Eye (tissue), 1 donor: Measurements from ENCODE around the gene ELK3.
A peak's percentile ranks its signal among the peaks of the same experiment; 100 is the strongest.

Source experiments
- DNase-seq: peaks from one replicate; pipeline ENCODE4 v3.0.0-alpha.2; 2015

The ELK3 gene

DNA sequence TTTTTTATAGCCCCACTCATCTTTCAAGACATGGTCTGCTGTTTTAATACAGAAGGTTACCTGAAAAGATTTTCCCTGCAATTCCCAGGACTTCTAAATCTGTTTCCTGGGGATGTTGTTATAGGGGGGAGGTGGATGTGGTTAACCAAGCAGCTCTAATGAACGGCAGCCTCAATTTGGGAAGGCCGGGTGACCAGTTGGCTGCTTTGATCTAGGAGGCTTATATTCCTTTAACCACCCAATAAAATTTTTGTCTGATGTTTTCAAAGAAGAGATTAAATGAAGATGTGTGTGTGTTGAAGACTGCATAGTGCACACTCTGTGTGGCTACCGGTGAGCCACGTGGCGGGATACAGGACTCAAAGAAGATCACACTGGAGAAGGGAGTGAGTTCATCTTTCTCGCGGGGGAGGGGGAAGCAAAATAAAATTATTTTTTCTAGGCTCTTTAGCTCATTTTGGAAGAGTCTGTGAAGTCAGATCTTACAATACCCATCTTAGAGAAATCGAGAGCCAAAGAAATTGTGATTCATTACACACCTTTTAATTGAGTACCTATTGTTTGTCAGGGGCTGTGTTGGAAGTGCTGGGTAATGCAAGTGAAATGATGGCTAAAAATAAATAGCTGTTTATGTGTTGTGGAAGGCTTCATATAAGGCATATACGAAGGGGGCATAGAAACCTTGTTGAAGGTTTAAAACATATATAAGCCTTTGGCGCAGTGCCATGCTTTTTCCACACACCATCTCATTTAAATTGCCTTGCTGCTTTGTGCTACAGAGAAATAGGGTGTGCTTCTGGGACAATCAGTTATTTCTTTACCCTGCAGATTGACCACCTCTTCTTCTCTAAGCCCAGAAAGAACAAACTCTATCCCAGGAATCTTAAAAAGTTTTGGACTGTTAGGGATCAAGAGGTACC lies 18.5 kb downstream of the ELK3 start:
- DNase-seq = no peak

DNA sequence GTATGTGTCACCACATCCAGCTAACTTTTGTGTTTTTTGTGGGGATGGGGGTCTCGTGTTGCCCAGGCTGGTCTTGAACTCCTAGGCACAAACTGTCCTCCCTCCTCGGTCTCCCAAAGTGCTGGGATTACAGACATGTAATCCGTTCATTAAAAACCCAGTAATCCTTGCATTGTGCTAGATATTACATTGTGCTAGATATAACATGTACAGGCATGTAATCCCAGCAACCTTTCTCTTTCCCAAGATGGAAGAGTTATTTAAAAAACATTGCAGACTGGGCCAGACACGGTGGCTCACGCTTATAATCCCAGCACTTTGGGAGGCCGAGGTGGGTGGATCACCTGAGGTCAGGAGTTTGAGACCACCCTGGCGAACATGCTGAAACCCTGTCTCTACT lies 19.7 kb downstream of the ELK3 start:
- DNase-seq = no peak

DNA sequence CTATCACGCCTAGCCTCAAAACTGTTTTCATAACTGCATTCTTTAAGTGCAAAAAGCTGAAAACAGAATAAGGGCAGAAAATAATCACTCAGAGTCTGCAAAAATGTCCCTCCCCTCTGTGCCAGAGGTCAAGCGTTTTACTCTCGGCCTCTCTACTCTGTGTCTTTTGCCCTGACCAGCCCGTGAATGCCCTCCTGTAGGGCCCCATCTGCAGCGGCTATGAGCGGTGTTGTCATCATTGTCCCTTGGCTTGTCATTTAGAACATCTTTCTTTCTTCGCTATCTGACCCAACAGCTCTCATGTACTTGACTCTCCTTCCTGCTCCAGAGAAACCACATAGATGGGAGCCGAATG lies 21.7 kb downstream of the ELK3 start:
- DNase-seq = no peak

DNA sequence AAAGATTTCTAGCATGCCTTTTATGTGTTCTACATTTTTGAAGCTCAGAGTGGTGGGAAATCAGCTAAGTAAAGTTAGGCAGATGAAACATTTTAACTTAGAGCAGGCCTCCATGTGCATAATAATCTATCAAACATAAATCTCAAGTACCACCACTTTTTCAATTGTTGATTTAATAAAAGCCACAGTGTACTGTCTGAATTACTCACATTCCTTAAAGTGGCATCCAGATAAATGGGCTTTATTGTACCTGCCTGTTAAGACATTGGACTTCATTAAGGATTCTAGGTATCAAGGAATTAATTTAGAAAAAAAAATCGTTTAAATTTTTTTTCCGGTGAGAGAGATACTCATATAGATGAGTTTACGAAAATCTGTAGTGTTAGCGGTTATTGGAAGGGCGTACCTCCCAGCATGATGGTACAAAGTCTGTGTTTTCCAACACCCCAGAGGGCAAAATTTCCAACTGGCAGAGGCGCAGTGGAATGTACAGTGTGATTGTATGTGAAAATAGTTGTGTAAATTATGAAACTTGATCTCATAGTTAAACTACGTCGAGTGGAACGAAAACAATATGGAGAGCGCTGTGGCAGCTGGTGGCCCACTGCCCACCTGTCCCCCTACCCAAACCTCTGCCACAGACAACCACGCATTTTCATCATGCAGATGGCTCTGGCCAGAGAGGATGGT lies 25.0 kb downstream of the ELK3 start:
- DNase-seq = no peak

DNA sequence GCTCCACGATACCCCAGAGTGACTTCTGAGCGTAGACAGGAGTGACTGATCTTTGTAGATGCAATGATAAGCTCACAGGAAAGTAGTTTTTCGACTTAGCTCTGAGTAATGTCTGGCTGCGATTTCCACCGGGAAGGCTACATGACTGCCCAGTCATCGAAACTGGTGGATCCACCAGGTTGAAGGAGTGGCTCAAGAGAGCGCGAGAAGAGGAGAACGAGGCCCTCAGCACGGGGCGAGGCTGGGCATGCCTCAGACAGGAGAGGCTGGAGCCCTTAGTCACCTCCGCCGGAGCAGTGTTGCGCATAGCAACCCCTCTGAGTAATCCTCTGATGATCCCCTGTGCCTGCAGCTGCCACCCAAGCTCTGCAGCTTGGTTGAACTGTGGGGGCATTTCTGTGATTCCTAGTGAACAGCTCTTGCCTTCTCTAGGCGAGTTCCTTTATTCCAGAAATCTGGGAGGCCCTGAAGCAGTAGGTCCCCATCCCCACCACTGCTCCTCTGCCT lies 25.6 kb downstream of the ELK3 start:
- no peak for DNase-seq

DNA sequence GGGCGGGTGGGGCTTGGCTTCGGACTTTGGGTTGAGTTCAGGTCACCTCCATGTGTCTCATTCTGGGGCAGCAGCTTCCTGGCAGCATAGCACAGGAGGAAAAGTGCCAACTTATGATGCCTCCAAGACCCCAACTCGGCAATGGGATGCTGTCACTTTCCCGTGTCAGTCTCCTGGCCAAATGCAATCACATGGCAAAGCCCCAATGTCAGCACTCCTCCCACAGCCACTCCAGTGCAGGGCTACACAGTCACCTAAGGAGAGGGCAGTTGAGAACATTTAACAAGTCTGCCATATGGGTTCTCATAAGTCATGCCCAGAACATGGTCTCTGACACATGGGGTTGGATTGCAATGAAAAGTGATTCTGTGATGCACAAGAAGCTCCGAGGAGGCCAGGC lies 26.7 kb downstream of the ELK3 start:
- no peak for DNase-seq

DNA sequence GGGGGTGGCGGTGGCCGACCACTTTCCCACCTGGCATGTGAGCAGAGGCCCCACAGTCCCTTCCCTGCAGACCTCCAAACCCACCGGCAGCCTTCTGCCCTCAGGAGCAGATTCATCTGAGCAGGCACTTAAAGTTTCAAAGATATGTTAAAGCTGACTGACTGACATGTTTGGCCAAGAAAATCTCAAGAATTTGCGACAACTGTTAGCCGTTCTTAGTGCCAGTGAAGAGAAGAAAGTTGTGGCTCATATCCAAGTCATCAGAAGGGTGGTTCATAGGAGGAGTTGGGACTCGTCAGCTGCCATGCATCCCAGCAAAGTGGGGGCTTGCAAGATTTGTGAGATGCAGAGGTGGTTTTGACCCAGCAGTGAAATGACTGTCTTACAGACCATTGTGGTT lies 27.2 kb downstream of the ELK3 start:
- DNase-seq = no peak

DNA sequence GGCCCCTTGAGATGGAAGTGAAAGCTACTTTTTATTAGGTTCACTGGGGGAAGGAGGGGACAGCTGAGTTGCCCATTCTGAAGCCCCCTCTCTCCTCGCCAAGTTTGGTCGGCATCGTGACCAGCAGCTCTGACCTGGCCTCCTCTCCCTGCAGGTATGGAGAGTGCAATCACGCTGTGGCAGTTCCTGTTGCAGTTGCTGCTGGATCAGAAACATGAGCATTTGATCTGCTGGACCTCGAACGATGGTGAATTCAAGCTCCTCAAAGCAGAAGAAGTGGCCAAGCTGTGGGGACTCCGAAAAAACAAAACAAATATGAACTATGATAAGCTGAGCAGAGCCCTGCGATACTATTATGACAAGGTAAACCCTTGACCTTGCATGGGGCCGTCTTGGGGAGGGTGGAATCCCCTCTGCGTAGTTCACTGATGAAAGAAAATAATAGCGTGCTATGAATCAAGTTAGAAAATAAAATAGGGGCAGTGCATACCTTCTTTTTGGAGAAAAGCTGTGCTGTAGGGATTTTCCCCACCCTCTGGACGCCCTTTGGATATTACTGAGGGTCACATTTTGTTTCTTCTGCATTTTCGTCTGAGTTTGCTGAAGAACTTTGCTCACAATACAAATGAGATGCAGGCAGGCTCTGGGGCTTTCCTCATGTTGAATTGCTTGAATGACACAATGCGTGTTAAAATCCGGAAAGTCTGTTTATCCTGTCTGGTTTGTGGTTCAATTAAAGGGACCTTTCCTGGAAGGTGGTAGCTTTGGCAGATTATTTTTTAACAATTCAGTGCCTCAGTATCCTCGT lies 29.4 kb downstream of the ELK3 start:
- no peak for DNase-seq

DNA sequence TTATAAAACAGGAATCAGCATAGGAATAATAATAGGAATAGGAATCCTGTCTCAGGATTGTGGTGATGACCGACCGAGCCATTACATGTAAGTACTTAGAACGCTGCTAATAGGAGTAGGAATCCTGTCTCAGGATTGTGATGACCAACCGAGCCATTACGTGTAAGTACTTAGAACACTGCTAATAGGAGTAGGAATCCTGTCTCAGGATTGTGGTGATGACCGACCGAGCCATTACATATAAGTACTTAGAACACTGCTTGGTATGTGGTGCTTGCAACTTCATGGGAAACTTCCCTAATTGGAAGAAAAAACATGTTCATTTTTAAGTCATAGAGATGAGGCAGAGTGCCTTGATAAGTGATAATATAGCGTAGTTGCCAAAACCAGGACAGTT lies 30.0 kb downstream of the ELK3 start:
- no peak for DNase-seq

DNA sequence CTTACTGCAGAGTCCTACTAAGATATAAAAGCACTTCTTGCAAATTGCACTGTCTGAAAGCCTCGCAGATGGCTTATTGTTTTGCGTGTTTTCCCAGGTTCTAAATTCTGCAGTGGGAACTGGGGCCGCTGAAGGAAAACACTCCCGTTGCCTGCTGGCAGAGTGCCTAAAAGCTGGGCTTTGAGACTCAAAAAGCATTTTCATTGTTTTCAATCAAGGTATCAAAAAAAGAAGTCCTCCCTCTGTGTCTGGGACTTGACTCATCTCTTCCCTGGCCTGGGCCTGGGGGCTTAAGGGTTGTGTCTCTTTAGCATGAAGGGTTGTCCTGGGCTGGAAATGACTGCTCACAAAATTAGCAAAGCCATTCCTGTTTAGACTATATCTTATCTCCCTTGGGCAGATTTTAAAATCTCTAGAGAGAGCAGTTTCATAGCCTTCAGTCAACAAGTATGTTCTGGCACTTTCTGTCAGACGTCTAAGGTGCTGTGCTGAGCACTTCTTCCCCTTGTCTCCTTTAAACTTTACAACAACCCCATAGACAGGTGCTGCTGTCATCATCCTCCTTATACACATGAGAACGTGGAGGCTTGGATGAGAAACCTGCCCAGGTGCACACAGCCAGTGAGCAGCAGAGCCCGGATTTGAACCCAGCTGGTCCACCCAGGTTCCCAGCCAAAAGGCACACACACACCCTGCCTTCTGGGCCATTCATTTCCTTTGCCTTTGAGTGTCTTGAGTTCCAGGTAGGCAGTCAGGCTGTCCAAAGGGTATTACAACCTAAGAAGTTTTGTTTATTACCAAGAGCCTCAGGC lies 31.1 kb downstream of the ELK3 start:
- DNase-seq = no peak

DNA sequence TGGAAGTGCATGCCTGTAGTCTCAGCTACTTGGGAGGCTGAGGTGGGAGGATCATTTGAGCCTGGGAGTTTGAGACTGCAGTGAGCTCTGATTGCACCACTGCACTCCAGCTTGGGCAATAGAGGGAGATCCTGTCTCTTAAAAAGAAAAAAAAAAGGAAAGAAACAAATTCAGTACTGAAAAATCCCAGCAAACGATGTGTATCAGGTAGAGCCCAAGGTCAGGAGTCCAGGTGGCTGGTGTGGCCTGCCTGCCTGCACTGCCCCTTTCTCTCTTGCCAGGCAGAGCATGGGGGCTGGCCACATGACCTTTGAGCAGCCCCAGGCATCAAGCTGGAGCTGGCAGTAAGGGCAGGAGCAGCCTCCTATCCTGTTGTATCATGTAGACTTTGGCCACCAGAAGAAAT lies 31.8 kb downstream of the ELK3 start:
- DNase-seq = no peak

DNA sequence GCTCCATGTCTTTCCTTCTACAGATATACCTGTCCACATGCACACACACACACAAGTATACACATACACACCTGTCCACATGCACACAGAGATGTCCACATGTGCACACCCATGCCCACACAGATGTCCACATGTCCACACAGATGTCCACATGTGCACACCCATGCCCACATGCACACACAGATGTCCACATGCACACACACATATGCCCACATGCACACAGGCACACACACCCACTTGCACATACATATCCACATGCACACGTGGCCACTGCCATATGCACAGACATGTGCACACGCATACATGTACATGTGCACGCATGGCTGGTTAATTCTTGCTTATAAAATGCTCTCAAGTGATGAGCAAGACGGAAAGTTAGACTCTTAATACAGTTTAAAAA lies 32.2 kb downstream of the ELK3 start:
- DNase-seq = no peak

DNA sequence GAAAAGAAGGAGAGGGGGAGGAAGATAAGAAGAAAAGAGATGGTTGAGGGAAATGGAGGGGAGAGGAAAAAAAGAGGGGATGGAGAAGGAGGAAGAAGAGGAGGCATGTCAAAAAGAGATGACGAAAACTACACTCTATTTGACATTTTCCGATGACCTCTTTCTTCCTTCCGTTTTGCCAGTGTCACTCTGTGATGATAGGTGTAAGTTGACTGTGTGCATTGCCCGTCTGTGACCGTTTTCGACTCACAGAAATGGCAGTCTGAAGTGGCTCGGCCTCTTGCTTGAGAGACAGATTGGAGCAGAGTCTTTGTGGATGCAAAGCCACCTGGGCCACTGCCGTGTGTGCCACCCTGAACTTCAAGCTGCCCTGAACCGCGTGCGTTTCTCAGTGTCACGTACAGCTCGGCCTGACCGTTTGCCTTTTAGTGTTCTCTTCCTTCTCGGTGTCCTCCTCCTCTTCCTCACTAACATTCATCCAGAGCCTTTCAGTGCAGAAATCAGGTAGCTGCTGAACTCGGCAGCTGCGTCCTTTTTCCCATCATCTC lies 32.7 kb downstream of the ELK3 start:
- DNase-seq = no peak

DNA sequence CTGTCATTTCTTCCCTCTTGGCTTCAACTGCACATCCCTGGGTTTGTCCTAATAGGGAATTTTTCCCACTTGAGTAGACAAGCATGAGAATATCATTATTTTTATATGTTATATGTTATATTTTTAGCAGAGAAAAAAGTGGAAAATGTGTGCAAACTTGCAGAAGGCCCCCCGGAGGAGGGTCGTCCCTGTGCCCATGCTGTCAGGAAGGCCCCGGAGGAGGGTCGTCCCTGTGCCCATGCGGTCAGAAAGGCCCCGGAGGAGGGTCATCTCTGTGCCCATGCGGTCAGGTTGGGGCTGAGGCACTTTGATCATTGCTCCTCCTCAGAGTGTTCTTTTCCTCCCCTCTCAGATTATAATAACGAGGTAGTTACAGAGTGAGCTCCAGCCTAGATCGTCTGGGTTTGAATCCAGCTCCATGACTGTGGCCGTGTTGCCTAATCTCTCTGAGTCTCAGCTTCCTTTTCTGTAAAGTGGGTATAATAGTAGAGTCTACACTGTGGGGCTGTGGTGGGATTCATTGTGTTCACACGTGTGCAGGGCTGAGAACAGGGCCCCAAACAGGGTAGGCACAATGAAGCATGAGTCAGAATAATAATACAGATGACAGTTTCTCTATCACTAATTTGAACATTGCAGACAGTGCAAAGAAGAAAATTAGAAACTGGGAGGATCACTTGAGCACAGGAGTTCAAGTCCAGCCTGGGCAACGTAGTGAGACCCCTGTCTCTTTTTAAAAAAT lies 33.4 kb downstream of the ELK3 start:
- DNase-seq = no peak

DNA sequence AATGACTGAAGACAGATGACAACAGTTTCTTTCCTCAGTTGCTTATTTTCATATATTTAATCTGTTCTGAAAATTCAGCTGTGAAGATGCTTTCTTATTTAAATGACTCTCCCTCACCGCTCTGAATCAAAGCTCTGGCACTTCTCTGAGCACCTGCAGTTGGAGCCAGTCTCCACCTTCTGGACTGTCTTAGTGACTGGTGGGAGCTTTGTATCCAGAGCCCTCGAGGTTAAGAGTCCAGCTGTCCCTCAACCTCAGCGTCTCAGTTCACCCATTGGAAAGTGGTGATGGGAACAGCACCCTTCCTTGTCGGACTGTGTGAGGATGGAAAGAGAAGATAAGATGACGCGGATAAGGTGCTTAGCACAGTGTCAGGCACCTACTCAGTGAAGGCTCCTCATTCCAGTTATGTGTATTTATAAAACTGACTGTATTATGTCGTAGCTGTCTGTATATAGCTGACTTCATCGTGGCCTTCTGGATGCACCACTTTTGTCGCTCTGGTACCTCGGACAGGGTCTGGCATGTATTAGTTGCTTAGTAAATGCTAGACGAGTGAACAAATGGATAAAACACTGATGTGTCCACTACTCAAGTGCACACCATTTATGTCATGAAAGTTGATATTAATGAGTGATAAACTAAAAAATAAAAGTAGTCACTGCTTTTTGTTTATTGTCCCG lies 34.5 kb downstream of the ELK3 start:
- no peak for DNase-seq

DNA sequence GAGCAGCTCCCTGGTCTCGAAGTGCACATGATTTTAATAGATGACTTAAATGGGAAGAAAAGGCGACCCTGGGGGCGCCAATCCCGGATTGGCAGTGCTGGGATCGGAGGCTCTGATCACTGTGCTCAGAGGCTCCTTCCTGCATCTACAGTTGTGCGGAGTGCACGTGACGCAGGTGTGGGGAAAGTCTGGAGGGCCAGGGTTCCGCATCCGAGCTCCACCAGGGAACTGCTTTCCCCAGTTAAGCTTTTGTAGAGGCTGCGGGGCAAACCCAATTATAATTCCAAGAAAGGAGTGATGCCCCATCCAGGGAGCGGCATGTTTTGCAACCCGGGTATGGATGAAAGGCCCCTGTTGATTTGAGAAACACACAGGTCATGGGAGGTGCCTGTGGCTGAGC lies 36.5 kb downstream of the ELK3 start:
- no peak for DNase-seq

DNA sequence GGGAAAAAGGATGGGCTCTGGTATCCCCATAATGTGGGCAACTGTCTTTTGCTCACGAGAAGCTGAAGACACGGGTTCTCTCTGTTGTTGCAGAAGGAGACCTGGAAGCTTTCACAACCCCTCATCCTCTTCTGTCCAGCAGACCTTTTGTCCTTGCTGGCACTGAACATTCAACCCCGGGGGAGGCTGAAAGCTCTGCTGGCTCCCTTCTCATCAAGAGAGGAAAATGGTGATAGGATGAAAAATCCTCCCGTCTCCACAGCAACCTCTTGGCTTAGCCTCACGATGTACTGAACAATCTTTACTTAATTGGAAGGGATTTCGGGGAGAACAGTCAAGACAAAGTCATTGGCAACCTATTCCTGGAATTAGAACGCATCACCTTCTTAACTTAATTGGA lies 39.0 kb downstream of the ELK3 start:
- no peak for DNase-seq

DNA sequence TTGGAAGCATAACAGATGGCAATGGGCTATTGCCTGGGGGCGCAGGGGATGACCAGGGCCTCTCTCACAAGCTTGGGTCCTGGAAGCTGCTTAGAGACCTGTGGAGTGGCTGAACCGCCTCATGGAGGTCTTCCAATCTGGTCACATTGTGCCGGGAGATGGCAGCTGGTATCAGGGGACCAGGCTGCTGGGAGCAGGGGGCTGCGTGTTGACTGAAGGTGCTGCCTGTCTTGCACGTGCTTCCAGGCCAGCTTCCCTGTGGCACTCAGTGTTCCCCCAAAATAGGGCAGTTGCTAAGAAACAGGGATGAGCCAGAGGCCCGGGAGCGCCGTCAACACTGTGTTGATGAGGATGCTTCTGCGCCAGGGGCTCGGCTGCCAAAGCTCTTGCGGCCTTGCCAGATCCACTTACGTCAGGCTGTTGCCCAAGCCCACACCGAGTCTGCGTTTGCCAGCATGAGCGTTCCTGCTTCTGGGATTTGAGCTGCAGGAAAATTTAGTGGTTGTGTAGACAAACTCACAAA lies 39.8 kb downstream of the ELK3 start:
- DNase-seq = peak; percentile 72

DNA sequence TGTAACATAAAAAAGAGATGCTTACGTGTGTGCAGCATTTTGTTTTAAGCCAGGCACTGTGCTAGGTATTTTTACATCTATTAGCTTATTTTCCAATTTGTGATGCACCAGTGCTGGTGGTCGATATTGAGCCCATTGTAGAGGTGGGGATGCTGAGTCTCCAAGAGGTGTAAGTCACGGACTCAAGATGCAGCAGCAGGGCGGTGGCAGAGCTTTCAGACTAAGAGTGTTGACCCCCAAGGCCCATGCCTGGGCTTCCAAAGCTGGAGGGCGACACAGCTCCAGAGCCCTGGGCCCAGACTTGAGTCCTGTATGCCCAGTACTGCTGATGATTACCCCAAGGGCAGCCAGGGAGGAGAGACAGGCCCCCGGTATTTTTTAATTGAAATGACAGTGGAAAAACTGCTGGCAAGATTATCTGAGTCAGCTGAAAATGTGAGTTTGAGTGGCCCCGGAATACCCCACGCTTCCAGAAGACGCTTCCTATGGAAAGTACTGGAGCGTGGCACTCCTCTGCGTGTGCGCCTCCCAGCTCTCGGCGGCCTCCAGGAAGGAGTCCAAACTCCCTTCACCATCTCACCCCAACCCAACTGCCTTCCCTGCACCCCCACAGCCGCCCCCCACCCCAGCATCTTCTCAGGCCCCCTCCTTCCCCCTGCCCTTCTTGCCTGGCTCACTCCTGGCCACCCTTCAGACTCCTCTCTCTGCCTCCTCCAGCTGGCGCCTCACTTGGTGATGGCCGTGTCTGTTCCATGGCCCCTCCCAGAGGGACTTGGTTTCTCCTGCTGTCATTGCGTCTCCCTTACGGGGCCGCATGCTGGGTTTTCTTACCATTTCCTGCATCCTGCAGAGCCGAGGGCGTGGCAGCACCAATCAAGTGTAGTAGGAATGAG lies 40.7 kb downstream of the ELK3 start:
- DNase-seq = no peak

DNA sequence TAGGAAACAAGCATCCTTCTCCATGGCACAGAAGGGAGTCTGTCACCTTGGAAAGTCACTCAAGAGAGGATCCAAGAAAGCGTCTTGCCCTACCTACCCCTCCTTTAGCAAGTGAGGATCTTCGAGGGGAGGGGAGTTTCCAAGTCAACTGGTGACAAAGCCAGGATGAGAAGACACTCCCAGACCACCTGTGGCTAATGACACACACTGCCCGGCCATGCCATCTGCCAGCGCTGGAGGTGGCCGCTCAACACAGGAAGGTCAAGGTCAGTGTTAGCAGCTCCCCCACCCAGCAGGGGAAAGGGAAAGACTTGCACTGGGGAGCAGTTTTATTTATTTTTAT lies 41.3 kb downstream of the ELK3 start:
- DNase-seq = no peak
